Limb (tissue), 2 donors: ENCODE measurements around the gene IFITM2.

Source experiments
- DNase-seq, 2 donors: peaks; one replicate each; pipeline ENCODE4 v3.0.0-alpha.2; 2016; ENCODE audit errors: extremely low spot score in 2 of 2

IFITM2 gene

GRCh38 chr11:281486-282161, 26.0 kb upstream of the IFITM2 start:
- DNase-seq: peak in 1 of 2 donors; percentile 20

- DNase-seq: peak in 1 of 2 donors; percentile 17
These were observed 25.4 kb upstream of the IFITM2 start for GRCh38 chr11:282171-282570.

- no peak for DNase-seq
These were observed 24.8 kb upstream of the IFITM2 start for GRCh38 chr11:282630-283360.

GRCh38 chr11:283405-284104, 24.1 kb upstream of the IFITM2 start:
- DNase-seq: no peak

GRCh38 chr11:284105-285020, 23.3 kb upstream of the IFITM2 start:
- peak in 1 of 2 donors; percentile 23 for DNase-seq

GRCh38 chr11:285021-285893, 22.4 kb upstream of the IFITM2 start:
- DNase-seq: no peak

GRCh38 chr11:285894-286220, 21.8 kb upstream of the IFITM2 start:
- DNase-seq: no peak

- DNase-seq: peak in 1 of 2 donors; percentile 17
These were observed 20.4 kb upstream of the IFITM2 start for GRCh38 chr11:286977-287820.

GRCh38 chr11:287821-288477, 19.7 kb upstream of the IFITM2 start:
- DNase-seq: peak in 1 of 2 donors; percentile 29

- peak in 1 of 2 donors; percentile 65 for DNase-seq
These were observed 18.9 kb upstream of the IFITM2 start, which contains the start of gene PGGHG for GRCh38 chr11:288478-289397. TSS of gene PGGHG (plus strand) at chr11:289126. CDS start at chr11:289817, 691 bp downstream.

- no peak for DNase-seq
These were observed 18.3 kb upstream of the IFITM2 start for GRCh38 chr11:289398-289711.

- DNase-seq: no peak
These were observed 17.6 kb upstream of the IFITM2 start for GRCh38 chr11:289712-290620.

- no peak for DNase-seq
These were observed 16.9 kb upstream of the IFITM2 start for GRCh38 chr11:290621-291231.

- no peak for DNase-seq
These were observed 16.1 kb upstream of the IFITM2 start for GRCh38 chr11:291281-292210.
